Sigmoid colon (tissue), 7 donors: ENCODE data around the gene SLC38A6. TPM values are rescaled to one million over a fixed set of nuclear protein-coding genes. Genes with fewer than 3 reads are reported as not detected.

Experiments
- DNase-seq: peaks from one replicate; pipeline ENCODE4 v3.0.0-alpha.2; 2019
- H3K27ac ChIP-seq, 4 donors: fragments of 200-600 bp; sonication (generic); one replicate each; pipeline ENCODE4 v1.5.1; 2016 to 2019; ENCODE audit warnings: mild to moderate bottlenecking in 1 of 4
- H3K27me3 ChIP-seq, 3 donors: fragments of 200-600 bp; sonication (generic); one replicate each; pipeline ENCODE4 v1.5.1; 2019; ENCODE audit warnings: mild to moderate bottlenecking in 1 of 3
- H3K36me3 ChIP-seq, 4 donors: fragments of 200-600 bp; sonication (generic); one replicate each; pipeline ENCODE4 v1.5.1; 2016 to 2019
- H3K4me1 ChIP-seq, 4 donors: fragments of 200-600 bp; sonication (generic); one replicate each; pipeline ENCODE4 v1.5.1; 2017 to 2019
- H3K4me3 ChIP-seq, 4 donors: fragments of 200-600 bp; sonication (generic); one replicate each; pipeline ENCODE4 v1.5.1; 2017 to 2019; ENCODE audit warnings: mild to moderate bottlenecking in 2 of 4, moderate library complexity in 1 of 4
- H3K9me3 ChIP-seq, 4 donors: fragments of 200-600 bp in 3 of 4; sonication (generic) in 3 of 4; one replicate each; pipeline versions ENCODE4 v1.5.1 to v1.6.1; 2013 to 2019
- CTCF ChIP-seq, 4 experiments: fragments of 450-650 bp in 3 of 4; fragments of 200-600 bp in 1 of 4; IDR thresholded peaks; one replicate each; pipeline ENCODE4 v1.5.1; 2016 to 2019; ENCODE audit warnings: antibody characterized with exemption in 4 of 4, mild to moderate bottlenecking in 3 of 4, moderate library complexity in 2 of 4
- EP300 ChIP-seq, 4 donors: sonication (generic); formaldehyde crosslinking; IDR thresholded peaks; one replicate each; pipeline ENCODE4 v1.6.1; 2017; ENCODE audit warnings: antibody characterized with exemption in 4 of 4
- POLR2A ChIP-seq, 2 donors: fragments of 450-650 bp; IDR thresholded peaks; one replicate each; pipeline ENCODE4 v1.6.1; 2016; ENCODE audit warnings: antibody characterized with exemption in 2 of 2, mild to moderate bottlenecking in 2 of 2, moderate library complexity in 2 of 2
- POLR2AphosphoS5 ChIP-seq, 4 donors: sonication (generic); formaldehyde crosslinking; IDR thresholded peaks; one replicate each; pipeline ENCODE4 v1.6.1; 2017; ENCODE audit warnings: antibody characterized with exemption in 4 of 4
- WGBS, 2 donors: extraction: QIAGEN DNeasy Blood & Tissue Kit; methylation state at CpG; one replicate each; pipeline ENCODE4 v1.1.7; 2013; 5-methylcytosine and 5-hydroxymethylcytosine counted together
- intact Hi-C: fragments of 100-400 bp; cut with DNase I; formaldehyde crosslinking; loops from one replicate; pipeline ENCODE4 v1.15.1; 2023
- polyA plus RNA-seq, 3 donors: library from polyadenylated mRNA; stranded (reverse); fragments of 200-250 nt; gene quantifications; one replicate each; pipeline ENCODE4 v1.2.3, GENCODE V29; 2013
- total RNA-seq, 4 donors: library from RNA; depleted of rRNA; stranded (reverse); fragments of >200 nt; gene quantifications; one replicate each; pipeline ENCODE4 v1.1.0, GENCODE V29; 2016
- donor health status: healthy with polysubstance abuse.
- donor health status: Bipolar disorder and iron deficiency.
- donor health status: healthy.

The SLC38A6 gene
- total and polyA plus RNA-seq, 7 donors, result 3.0 to 27.3 (median 11.8) TPM

- no peak for DNase-seq
- Histone ChIP-seq H3K4me1 (no peaks in the 10 kb centered on the region), H3K4me3 (no peak overlapping the region), H3K9me3 (no peaks in the 10 kb centered on the region), H3K27ac (no peak overlapping the region), H3K36me3 (no peaks in the 10 kb centered on the region), H3K27me3 (no peaks in the 10 kb centered on the region)
- intact Hi-C loops, result no loop called here
- 63 to 69% methylated on average over 4 of the region's 4 CpGs for WGBS, 2 donors
- TF ChIP-seq CTCF (IDR thresholded peaks at IDR 0.05) (no peak), POLR2AphosphoS5 (IDR thresholded peaks at IDR 0.05) (no peak), POLR2A (IDR thresholded peaks at IDR 0.05) (no peak), EP300 (IDR thresholded peaks at IDR 0.05) (no peak)
Measured at GRCh38 chr14:61034416-61035120, 53.5 kb downstream of the SLC38A6 start.

GRCh38 chr14:61037215-61037614 is 56.2 kb downstream of the SLC38A6 start:
- no peak for TF ChIP-seq POLR2A (IDR thresholded peaks at IDR 0.05)
- no peak for TF ChIP-seq POLR2AphosphoS5 (IDR thresholded peaks at IDR 0.05)
- TF ChIP-seq EP300 (IDR thresholded peaks at IDR 0.05), result no peak
- TF ChIP-seq CTCF (IDR thresholded peaks at IDR 0.05), result no peak
- 90 to 97% methylated on average over 3 of the region's 3 CpGs for WGBS, 2 donors
- Histone ChIP-seq H3K4me1 (no peaks in the 10 kb centered on the region), H3K4me3 (no peak overlapping the region), H3K9me3 (no peaks in the 10 kb centered on the region), H3K27ac (no peak overlapping the region), H3K36me3 (no peaks in the 10 kb centered on the region), H3K27me3 (no peaks in the 10 kb centered on the region)
- DNase-seq, result no peak
- intact Hi-C loops, result no loop called here

- 58 to 84% methylated on average over 3 of the region's 3 CpGs for WGBS, 2 donors
- no peak for TF ChIP-seq POLR2A (IDR thresholded peaks at IDR 0.05)
- no peak for TF ChIP-seq CTCF (IDR thresholded peaks at IDR 0.05)
- Histone ChIP-seq H3K9me3 (no peaks in the 10 kb centered on the region), H3K4me1 (no peaks in the 10 kb centered on the region), H3K27ac (no peak overlapping the region), H3K27me3 (no peaks in the 10 kb centered on the region), H3K4me3 (no peak overlapping the region), H3K36me3 (peaks cover 0 to 3% (median 0%) of the 10 kb centered on the region in 4 donors)
- no peak for DNase-seq
- intact Hi-C loops, result no loop called here
Measured at GRCh38 chr14:61041704-61042103, 60.7 kb downstream of the SLC38A6 start.

GRCh38 chr14:61042220-61042619 is 61.2 kb downstream of the SLC38A6 start:
- TF ChIP-seq POLR2AphosphoS5 (IDR thresholded peaks at IDR 0.05) (no peak), POLR2A (IDR thresholded peaks at IDR 0.05) (no peak), EP300 (IDR thresholded peaks at IDR 0.05) (no peak), CTCF (IDR thresholded peaks at IDR 0.05) (no peak)
- Histone ChIP-seq H3K36me3 (peaks cover 0 to 4% (median 0%) of the 10 kb centered on the region in 4 donors), H3K9me3 (no peaks in the 10 kb centered on the region), H3K4me1 (no peaks in the 10 kb centered on the region), H3K27me3 (no peaks in the 10 kb centered on the region), H3K4me3 (no peak overlapping the region), H3K27ac (no peak overlapping the region)
- DNase-seq, result no peak
- intact Hi-C loops, result no loop called here

- 89 to 93% methylated on average over 1 of the region's 1 CpG for WGBS, 2 donors
- H3K36me3 ChIP-seq, result peaks cover 0 to 4% (median 0%) of the 10 kb centered on the region in 4 donors
Measured at GRCh38 chr14:61043506-61043905, 62.5 kb downstream of the SLC38A6 start.

More at GRCh38 chr14:61043506-61043905, 62.5 kb downstream of the SLC38A6 start:
- H3K27me3 ChIP-seq, result no peaks in the 10 kb centered on the region
- DNase-seq, result no peak
- no peak overlapping the region for H3K27ac ChIP-seq
- no peaks in the 10 kb centered on the region for H3K9me3 ChIP-seq
- intact Hi-C loops, result no loop called here
- TF ChIP-seq POLR2A (IDR thresholded peaks at IDR 0.05) (no peak), EP300 (IDR thresholded peaks at IDR 0.05) (no peak), POLR2AphosphoS5 (IDR thresholded peaks at IDR 0.05) (no peak), CTCF (IDR thresholded peaks at IDR 0.05) (no peak)
- H3K4me1 ChIP-seq, result no peaks in the 10 kb centered on the region
- H3K4me3 ChIP-seq, result no peak overlapping the region
